ENCODE measurements around the gene ASPN. TPM values are rescaled to one million over a fixed set of nuclear protein-coding genes. Genes with fewer than 3 reads are reported as not detected.
A peak's percentile ranks its signal among the peaks of the same experiment; 100 is the strongest.

Gene ASPN
- total RNA-seq, 1 donor from 2014 or later, result not detected

DNA sequence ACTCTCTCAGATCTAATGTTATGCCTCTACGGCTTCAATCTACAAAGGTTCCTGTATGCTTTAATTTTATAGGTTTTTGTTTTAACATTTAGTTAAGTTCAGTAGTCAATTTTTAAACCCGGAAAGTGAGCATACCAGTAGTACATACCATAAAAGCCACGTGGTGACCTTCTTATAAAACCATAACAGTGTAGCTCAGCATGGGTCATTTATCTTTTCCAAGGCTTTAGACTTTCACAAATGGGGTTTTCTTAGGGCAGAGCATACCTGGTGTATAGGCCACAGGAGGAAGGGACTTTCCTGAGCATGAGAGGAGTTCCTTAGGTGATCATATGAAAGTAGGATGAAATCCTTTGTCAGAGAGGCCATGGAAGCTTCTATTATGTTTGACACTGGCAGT lies 30.3 kb upstream of the ASPN start:
- H3K4me3 Mint-ChIP-seq (ENCODE audit: unreplicated experiment), result no peak overlapping the region
- no peak overlapping the region for H3K27ac Mint-ChIP-seq (ENCODE audit: unreplicated experiment)
- no peak for DNase-seq (ENCODE audit: low spot score)
- no peaks in the 10 kb centered on the region for H3K36me3 Mint-ChIP-seq (ENCODE audit: low read depth, unreplicated experiment)
- peaks cover 13% of the 10 kb centered on the region for H3K4me1 Mint-ChIP-seq (ENCODE audit: unreplicated experiment)
- H3K9me3 Mint-ChIP-seq (ENCODE audit: unreplicated experiment), result no peaks in the 10 kb centered on the region
- TF ChIP-seq, protein P1, sequence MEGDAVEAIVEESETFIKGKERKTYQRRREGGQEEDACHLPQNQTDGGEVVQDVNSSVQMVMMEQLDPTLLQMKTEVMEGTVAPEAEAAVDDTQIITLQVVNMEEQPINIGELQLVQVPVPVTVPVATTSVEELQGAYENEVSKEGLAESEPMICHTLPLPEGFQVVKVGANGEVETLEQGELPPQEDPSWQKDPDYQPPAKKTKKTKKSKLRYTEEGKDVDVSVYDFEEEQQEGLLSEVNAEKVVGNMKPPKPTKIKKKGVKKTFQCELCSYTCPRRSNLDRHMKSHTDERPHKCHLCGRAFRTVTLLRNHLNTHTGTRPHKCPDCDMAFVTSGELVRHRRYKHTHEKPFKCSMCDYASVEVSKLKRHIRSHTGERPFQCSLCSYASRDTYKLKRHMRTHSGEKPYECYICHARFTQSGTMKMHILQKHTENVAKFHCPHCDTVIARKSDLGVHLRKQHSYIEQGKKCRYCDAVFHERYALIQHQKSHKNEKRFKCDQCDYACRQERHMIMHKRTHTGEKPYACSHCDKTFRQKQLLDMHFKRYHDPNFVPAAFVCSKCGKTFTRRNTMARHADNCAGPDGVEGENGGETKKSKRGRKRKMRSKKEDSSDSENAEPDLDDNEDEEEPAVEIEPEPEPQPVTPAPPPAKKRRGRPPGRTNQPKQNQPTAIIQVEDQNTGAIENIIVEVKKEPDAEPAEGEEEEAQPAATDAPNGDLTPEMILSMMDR (IDR thresholded peaks at IDR 0.05; ENCODE audit: unreplicated experiment), result no peak
- no peaks in the 10 kb centered on the region for H3K27me3 Mint-ChIP-seq (ENCODE audit: unreplicated experiment)

DNA sequence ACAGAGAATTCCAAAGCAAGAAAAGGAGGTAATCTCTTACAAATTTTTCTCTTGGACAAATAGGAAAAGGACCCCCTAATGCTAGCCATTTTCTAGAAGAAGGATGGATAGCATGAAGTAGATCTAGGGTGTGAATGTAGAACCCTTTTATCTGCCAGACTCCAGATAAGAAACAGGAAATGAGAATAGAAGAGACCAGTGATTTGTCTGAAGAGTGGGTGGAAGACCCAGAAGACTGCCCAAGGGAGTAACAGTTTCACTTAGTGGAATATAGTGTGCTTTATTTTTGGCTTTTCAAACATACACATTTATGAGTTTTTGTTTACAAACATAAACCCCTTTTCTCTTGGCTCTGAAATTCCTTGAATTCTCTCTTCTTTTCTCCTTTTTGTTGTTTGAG lies 28.4 kb upstream of the ASPN start:
- TF ChIP-seq, protein P1 (IDR thresholded peaks at IDR 0.05; ENCODE audit: unreplicated experiment), result no peak
- H3K36me3 Mint-ChIP-seq (ENCODE audit: low read depth, unreplicated experiment), result no peaks in the 10 kb centered on the region
- H3K27me3 Mint-ChIP-seq (ENCODE audit: unreplicated experiment), result no peaks in the 10 kb centered on the region
- peaks cover 22% of the 10 kb centered on the region for H3K4me1 Mint-ChIP-seq (ENCODE audit: unreplicated experiment)
- no peak for DNase-seq (ENCODE audit: low spot score)
- H3K27ac Mint-ChIP-seq (ENCODE audit: unreplicated experiment), result no peak overlapping the region
- H3K4me3 Mint-ChIP-seq (ENCODE audit: unreplicated experiment), result no peak overlapping the region
- no peaks in the 10 kb centered on the region for H3K9me3 Mint-ChIP-seq (ENCODE audit: unreplicated experiment)

DNA sequence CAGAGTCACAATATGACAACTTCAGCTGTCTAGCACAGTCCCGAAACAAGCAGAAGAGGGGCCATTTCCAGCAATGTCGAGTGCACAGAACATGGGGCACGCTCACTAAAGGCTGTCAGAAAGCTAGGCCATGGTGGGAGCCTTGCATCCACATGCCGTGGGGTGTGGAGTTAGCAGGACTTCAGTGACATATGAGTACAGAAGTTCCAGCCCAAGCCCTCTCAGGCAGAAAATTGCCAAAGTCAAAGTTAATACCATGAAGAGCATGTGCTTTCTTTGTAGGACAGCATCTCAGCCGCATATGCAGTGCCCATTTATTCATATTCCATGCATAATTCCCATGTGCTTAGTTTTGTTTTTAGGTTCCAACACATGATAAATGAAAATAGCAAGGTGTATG lies 26.7 kb upstream of the ASPN start:
- Mint-ChIP-seq H3K27ac (ENCODE audit: unreplicated experiment) (no peak overlapping the region), H3K36me3 (ENCODE audit: low read depth, unreplicated experiment) (no peaks in the 10 kb centered on the region), H3K27me3 (ENCODE audit: unreplicated experiment) (no peaks in the 10 kb centered on the region), H3K4me1 (ENCODE audit: unreplicated experiment) (peaks cover 24% of the 10 kb centered on the region), H3K9me3 (ENCODE audit: unreplicated experiment) (no peaks in the 10 kb centered on the region), H3K4me3 (ENCODE audit: unreplicated experiment) (no peak overlapping the region)
- TF ChIP-seq, protein P1 (IDR thresholded peaks at IDR 0.05; ENCODE audit: unreplicated experiment), result no peak
- DNase-seq (ENCODE audit: low spot score), result no peak

DNA sequence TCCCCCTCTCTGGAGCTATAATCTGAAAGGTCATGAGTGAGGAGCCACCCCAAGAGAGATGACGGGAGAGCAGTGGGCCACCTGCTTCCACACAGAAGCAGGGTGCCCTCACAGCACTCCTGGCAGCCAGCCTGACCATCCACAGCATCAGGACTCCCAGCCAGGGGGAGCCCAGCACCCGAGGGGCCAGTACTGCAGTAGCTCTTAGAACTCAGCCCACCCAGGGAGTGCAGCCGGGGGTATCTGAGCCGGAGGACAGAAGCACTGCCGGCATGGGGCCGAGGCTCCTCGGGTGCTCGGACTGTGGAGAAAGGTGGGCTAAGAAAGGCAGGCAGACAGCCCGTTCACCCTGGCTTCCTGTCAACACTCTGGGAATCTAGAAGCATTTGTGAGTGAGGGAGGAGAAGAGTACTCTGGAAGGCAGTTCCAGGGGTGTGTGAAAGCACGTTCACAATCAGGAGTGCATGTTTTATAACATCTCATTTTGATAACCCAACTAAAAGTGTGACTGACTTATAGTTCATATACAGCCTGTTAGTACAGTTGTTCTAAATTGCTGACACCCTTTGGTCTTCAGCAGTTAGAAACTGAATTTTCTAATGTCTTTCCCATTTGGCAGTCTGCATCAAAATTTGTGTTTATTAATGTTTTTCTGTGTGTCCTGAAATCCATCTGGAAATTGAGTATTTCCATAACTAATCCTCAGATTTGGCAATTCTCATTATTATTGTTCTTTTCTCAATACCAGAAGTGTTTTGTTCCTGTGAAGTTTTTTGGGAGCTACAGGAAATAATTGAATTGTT lies 25.9 kb upstream of the ASPN start:
- H3K36me3 Mint-ChIP-seq (ENCODE audit: low read depth, unreplicated experiment), result no peaks in the 10 kb centered on the region
- no peak overlapping the region for H3K27ac Mint-ChIP-seq (ENCODE audit: unreplicated experiment)
- H3K9me3 Mint-ChIP-seq (ENCODE audit: unreplicated experiment), result no peaks in the 10 kb centered on the region
- H3K4me1 Mint-ChIP-seq (ENCODE audit: unreplicated experiment), result peaks cover 24% of the 10 kb centered on the region
- H3K4me3 Mint-ChIP-seq (ENCODE audit: unreplicated experiment), result no peak overlapping the region
- no peak for DNase-seq (ENCODE audit: low spot score)
- TF ChIP-seq, protein P1 (IDR thresholded peaks at IDR 0.05; ENCODE audit: unreplicated experiment), result no peak
- no peaks in the 10 kb centered on the region for H3K27me3 Mint-ChIP-seq (ENCODE audit: unreplicated experiment)

DNA sequence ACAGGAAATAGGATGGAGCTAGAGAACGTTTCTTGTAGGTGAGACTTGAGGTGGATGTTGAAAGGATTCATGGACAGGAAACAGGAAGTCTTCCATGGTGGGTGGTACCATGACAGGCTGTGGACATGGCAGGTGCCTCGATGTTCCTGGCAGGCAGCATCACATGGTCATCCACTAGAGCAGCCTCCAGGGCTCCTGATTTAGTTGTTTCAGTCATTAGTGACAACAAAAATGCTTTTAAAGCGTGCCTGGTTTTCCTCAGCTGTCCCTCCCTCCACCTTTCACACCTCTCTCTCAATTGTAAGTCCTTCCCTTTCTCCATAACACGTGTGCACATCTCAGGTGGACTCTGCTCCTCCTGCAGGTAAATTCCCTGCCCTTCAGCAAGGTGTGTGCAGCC lies 25.2 kb upstream of the ASPN start:
- H3K27ac Mint-ChIP-seq (ENCODE audit: unreplicated experiment), result peak overlapping the region; percentile 61
- peaks cover 24% of the 10 kb centered on the region for H3K4me1 Mint-ChIP-seq (ENCODE audit: unreplicated experiment)

More for the DNA sequence above, 25.2 kb upstream of the ASPN start:
- Mint-ChIP-seq H3K36me3 (ENCODE audit: low read depth, unreplicated experiment) (no peaks in the 10 kb centered on the region), H3K4me3 (ENCODE audit: unreplicated experiment) (no peak overlapping the region), H3K27me3 (ENCODE audit: unreplicated experiment) (no peaks in the 10 kb centered on the region), H3K9me3 (ENCODE audit: unreplicated experiment) (no peaks in the 10 kb centered on the region)
- TF ChIP-seq, protein P1 (IDR thresholded peaks at IDR 0.05; ENCODE audit: unreplicated experiment), result no peak
- DNase-seq (ENCODE audit: low spot score), result no peak
